Neural cell (in vitro differentiated cells): Measurements from ENCODE around the gene SHMT2. TPM values are rescaled to one million over a fixed set of nuclear protein-coding genes. Genes with fewer than 3 reads are reported as not detected.
A peak's percentile ranks its signal among the peaks of the same experiment; 100 is the strongest.

Source experiments
- H2AFZ ChIP-seq: fragments of 200-600, 300-800 bp; sonication (generic), shearing (Covaris generic); 2 replicates; pipeline ENCODE4 v1.6.0; 2014; ENCODE audit warnings: low read depth, mild to moderate bottlenecking, antibody characterized with exemption, low read length, moderate library complexity
- H3F3A ChIP-seq: fragments of 200-600 bp; shearing (Covaris generic); 2 replicates; pipeline ENCODE4 v1.6.1; 2016; ENCODE audit warnings: mild to moderate bottlenecking, moderate library complexity, mixed read lengths, antibody characterized with exemption, low read length; ENCODE audit not compliant: insufficient read depth, poor library complexity, severe bottlenecking
- H3K27ac ChIP-seq: fragments of 200-600, 300-800 bp; sonication (generic), shearing (Covaris generic); 2 replicates; pipeline ENCODE4 v1.5.1; 2014; ENCODE audit warnings: mild to moderate bottlenecking, low read length, moderate library complexity
- H3K27me3 ChIP-seq: fragments of 300-800, 200-600 bp; sonication (generic), shearing (Covaris generic); 2 replicates; pipeline ENCODE4 v1.6.0; 2014; ENCODE audit warnings: mild to moderate bottlenecking, low read depth, low read length, moderate library complexity; ENCODE audit not compliant: insufficient read depth
- H3K36me3 ChIP-seq: fragments of 300-800, 200-600 bp; sonication (generic), shearing (Covaris generic); 2 replicates; pipeline ENCODE4 v1.5.1; 2014; ENCODE audit warnings: mild to moderate bottlenecking, antibody characterized with exemption, low read length, moderate library complexity; ENCODE audit not compliant: insufficient read depth
- H3K4me2 ChIP-seq: fragments of 300-800, 200-600 bp; sonication (generic), shearing (Covaris generic); 2 replicates; pipeline ENCODE4 v1.6.0; 2014; ENCODE audit warnings: mild to moderate bottlenecking, low read length
- H3K4me3 ChIP-seq: fragments of 300-800, 200-600 bp; sonication (generic), shearing (Covaris generic); 2 replicates; pipeline ENCODE4 v1.5.1; 2014; ENCODE audit warnings: mild to moderate bottlenecking, low read length, moderate library complexity
- H3K79me2 ChIP-seq: fragments of 200-600 bp; shearing (Covaris generic); replicated peaks from 2 replicates; pipeline ENCODE4 v1.6.0; 2014; ENCODE audit warnings: mild to moderate bottlenecking, low read length, moderate library complexity; ENCODE audit not compliant: insufficient read depth
- H3K9ac ChIP-seq: fragments of 300-800, 200-600 bp; sonication (generic), shearing (Covaris generic); 2 replicates; pipeline ENCODE4 v1.6.1; 2016; ENCODE audit warnings: mild to moderate bottlenecking, low read length, mixed read lengths
- H3K9me2 ChIP-seq: fragments of 200-600 bp; shearing (Covaris generic); 2 replicates; pipeline ENCODE4 v1.6.1; 2016; ENCODE audit warnings: mild to moderate bottlenecking, low read length, mixed read lengths; ENCODE audit not compliant: insufficient read depth
- H3K9me3 ChIP-seq: fragments of 200-600, 300-800 bp; sonication (generic), shearing (Covaris generic); 2 replicates; pipeline ENCODE4 v1.6.1; 2016; ENCODE audit warnings: mild to moderate bottlenecking, mixed run types, low read length, moderate library complexity, mixed read lengths
- H4K20me1 ChIP-seq: fragments of 200-600 bp; shearing (Covaris generic); 2 replicates; pipeline ENCODE4 v1.6.1; 2016; ENCODE audit warnings: mild to moderate bottlenecking, mixed run types; ENCODE audit not compliant: insufficient read depth
- EP300 ChIP-seq: fragments of 450-650 bp; conservative IDR thresholded peaks from 2 replicates; pipeline ENCODE4 v1.6.1; 2014; ENCODE audit warnings: antibody characterized with exemption, mild to moderate bottlenecking, moderate library complexity; ENCODE audit not compliant: poor library complexity, severe bottlenecking
- EZH2 ChIP-seq: fragments of 200-600, 300-800 bp; shearing (Covaris generic), sonication (generic); IDR thresholded peaks from 2 replicates; pipeline ENCODE4 v1.6.1; 2014; ENCODE audit warnings: antibody characterized with exemption, low read length, borderline replicate concordance, mild to moderate bottlenecking; ENCODE audit not compliant: insufficient read depth, poor library complexity, severe bottlenecking
- MXI1 ChIP-seq: fragments of 450-650 bp; conservative IDR thresholded peaks from 2 replicates; pipeline ENCODE4 v1.6.1; 2014; ENCODE audit warnings: antibody characterized with exemption, mild to moderate bottlenecking; ENCODE audit not compliant: poor library complexity, severe bottlenecking
- POLR2AphosphoS5 ChIP-seq: IDR thresholded peaks from 2 replicates; pipeline ENCODE4 v1.6.1; 2012
- RAD21 ChIP-seq: fragments of 450-650 bp; conservative IDR thresholded peaks from 2 replicates; pipeline ENCODE4 v1.6.1; 2014; ENCODE audit warnings: antibody characterized with exemption, mild to moderate bottlenecking, moderate library complexity
- REST ChIP-seq: IDR thresholded peaks from 2 replicates; pipeline ENCODE4 v1.6.1; 2012; ENCODE audit warnings: borderline replicate concordance
- SMC3 ChIP-seq: fragments of 450-650 bp; conservative IDR thresholded peaks from 2 replicates; pipeline ENCODE4 v1.6.1; 2014; ENCODE audit warnings: antibody characterized with exemption, mild to moderate bottlenecking, moderate library complexity; ENCODE audit not compliant: poor library complexity
- TAF1 ChIP-seq: IDR thresholded peaks from 2 replicates; pipeline ENCODE4 v1.6.1; 2012; ENCODE audit warnings: low read depth
- polyA plus RNA-seq: library from polyadenylated mRNA; depleted of rRNA; stranded (reverse); fragments of >200 nt; gene quantifications from 2 replicates; pipeline ENCODE4 v1.2.3, GENCODE V29; 2014
- TF ChIP-seq, protein P1 (sequence below): fragments of 450-650 bp; IDR thresholded peaks from 2 replicates; pipeline ENCODE4 v1.5.1; 2014; ENCODE audit warnings: antibody characterized with exemption, mild to moderate bottlenecking, moderate library complexity; ENCODE audit not compliant: poor library complexity, severe bottlenecking

The SHMT2 gene
- polyA plus RNA-seq, 1 donor from 2014 or later = 38.2 TPM

- peak overlapping the region; percentile 79 for H3K4me2 ChIP-seq
- peaks cover 75% of the 10 kb centered on the region for H3K27me3 ChIP-seq
- peak overlapping the region; percentile 98 for H3K9ac ChIP-seq
- no peaks in the 10 kb centered on the region for H3K9me2 ChIP-seq
- TF ChIP-seq TAF1 (no peak), RAD21 (no peak), SMC3 (no peak), REST (no peak), EP300 (no peak)
- TF ChIP-seq, protein P1, sequence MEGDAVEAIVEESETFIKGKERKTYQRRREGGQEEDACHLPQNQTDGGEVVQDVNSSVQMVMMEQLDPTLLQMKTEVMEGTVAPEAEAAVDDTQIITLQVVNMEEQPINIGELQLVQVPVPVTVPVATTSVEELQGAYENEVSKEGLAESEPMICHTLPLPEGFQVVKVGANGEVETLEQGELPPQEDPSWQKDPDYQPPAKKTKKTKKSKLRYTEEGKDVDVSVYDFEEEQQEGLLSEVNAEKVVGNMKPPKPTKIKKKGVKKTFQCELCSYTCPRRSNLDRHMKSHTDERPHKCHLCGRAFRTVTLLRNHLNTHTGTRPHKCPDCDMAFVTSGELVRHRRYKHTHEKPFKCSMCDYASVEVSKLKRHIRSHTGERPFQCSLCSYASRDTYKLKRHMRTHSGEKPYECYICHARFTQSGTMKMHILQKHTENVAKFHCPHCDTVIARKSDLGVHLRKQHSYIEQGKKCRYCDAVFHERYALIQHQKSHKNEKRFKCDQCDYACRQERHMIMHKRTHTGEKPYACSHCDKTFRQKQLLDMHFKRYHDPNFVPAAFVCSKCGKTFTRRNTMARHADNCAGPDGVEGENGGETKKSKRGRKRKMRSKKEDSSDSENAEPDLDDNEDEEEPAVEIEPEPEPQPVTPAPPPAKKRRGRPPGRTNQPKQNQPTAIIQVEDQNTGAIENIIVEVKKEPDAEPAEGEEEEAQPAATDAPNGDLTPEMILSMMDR = no peak
- no peaks in the 10 kb centered on the region for H3K79me2 ChIP-seq
- peak overlapping the region; percentile 92 for H3K27ac ChIP-seq
- H3K4me3 ChIP-seq = peak overlapping the region; percentile 79
- peak overlapping the region; percentile 46 for H2AFZ ChIP-seq
- H3K9me3 ChIP-seq = no peaks in the 10 kb centered on the region
- H3F3A ChIP-seq = no peaks in the 10 kb centered on the region
- H4K20me1 ChIP-seq = no peaks in the 10 kb centered on the region
- H3K36me3 ChIP-seq = no peaks in the 10 kb centered on the region
Measured at GRCh38 chr12:57239587-57240065, 10.1 kb downstream of the SHMT2 start.

DNA sequence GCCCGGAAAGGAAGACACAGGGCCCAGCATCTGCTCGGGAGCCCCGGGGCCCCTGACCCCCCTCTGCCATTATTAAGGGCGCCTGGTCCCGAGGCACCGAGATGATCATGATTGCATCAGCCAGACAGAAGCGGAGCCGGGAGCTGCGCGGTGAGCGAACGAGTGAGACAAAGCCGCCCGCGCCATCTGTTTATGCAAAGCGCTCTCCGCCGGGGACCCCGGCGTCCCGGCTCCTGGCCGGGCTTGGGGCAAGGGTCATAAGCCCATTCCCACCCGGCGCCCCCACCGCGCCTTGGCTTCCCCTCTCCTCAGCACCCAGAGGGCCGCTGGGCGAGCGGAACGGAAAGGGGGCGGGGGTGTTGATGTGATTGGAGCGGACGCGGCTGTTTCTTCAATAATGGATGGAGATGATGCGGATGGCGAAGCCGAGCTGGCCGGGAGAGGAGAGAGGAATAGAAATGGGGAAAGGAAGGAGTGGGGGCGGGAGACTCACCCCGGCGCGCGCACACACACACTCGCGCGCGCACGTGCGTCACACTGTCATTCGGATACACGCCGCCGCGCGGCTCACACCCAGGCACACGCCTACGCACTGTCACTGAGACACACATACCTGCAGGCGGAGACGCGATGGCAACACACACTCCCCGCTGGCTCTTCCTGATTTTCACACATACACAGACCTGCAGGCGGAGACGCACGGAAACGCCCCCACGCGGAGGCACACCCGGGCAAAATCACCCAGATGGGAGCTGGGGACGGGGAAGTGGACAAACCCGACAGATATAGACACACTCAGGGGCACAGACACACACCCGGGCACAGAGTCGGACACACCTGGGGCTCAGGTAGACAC is 10.8 kb downstream of the SHMT2 start:
- no peaks in the 10 kb centered on the region for H3K9me3 ChIP-seq
- peaks cover 75% of the 10 kb centered on the region for H3K27me3 ChIP-seq
- H4K20me1 ChIP-seq = no peaks in the 10 kb centered on the region
- H3K4me3 ChIP-seq = peak overlapping the region; percentile 79
- no peaks in the 10 kb centered on the region for H3K79me2 ChIP-seq
- no peaks in the 10 kb centered on the region for H3F3A ChIP-seq
- peak overlapping the region; percentile 98 for H3K9ac ChIP-seq
- peak; percentile 82 for TF ChIP-seq MXI1
- TF ChIP-seq, protein P1 = peak; percentile 51
- peak; percentile 90 for TF ChIP-seq POLR2AphosphoS5
- TF ChIP-seq RAD21 = no peak
- TF ChIP-seq REST = peak; percentile 85
- TF ChIP-seq SMC3 = peak; percentile 23
- peak; percentile 73 for TF ChIP-seq EP300
- no peak for TF ChIP-seq EZH2
- peak; percentile 92 for TF ChIP-seq TAF1
- no peaks in the 10 kb centered on the region for H3K36me3 ChIP-seq
- H2AFZ ChIP-seq = peak overlapping the region; percentile 46
- peak overlapping the region; percentile 92 for H3K27ac ChIP-seq
- H3K4me2 ChIP-seq = peak overlapping the region; percentile 79
- no peaks in the 10 kb centered on the region for H3K9me2 ChIP-seq
